Skeletal muscle cell (primary cell): Measurements from ENCODE around the gene ARL2BP.

ENCODE experiments used
- DNase-seq: peaks from one replicate; pipeline ENCODE4 v3.0.0-alpha.2; 2010; ENCODE audit warnings: low read depth
- H3K4me3 ChIP-seq: 2 replicates; pipeline ENCODE4 v1.5.1; 2011; ENCODE audit warnings: low read depth, mild to moderate bottlenecking, control low read depth, low read length, moderate library complexity

The ARL2BP gene

DNA sequence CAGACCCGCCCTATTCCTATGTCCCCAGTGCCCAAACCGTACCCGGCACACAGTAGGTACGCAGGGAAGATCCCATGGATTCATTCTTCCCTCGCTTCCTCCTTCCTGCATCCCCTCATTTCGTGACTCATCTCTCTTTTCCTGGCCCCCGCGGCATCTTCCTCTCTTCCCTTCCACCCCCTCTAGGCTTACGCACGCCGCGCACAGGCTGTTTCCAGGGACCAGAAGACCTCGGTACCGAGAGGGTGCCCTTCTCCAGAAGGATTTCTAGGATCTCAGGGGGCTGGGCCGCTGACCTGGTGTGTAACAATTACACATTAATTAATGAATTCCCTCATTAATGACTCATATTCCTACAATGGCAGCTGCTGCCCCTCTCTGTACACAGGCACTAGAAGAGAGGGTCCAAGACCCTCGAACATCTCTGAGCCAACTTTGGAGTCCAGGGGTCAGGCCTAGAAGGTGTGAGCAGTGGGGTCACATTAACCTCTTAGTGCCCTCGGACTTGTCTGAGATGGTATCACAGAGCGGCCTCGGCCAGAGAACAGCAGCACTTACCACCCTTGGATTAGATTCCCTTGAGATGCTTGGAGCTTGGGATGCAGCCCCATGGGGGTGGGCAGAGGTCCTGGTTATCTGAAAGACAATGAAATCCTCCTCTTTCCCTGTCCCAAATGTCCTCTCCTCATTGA, 56.2 kb downstream of the ARL2BP start:
- peak overlapping the region; percentile 39 for H3K4me3 ChIP-seq

More for the DNA sequence above, 56.2 kb downstream of the ARL2BP start:
- DNase-seq = no peak
